Keratinocyte (primary cell): ENCODE measurements around the gene CACNA1E.

Experiments used
- EZH2 ChIP-seq: IDR thresholded peaks from one replicate; pipeline ENCODE4 v1.6.1; 2012; ENCODE audit warnings: inconsistent platforms, mild to moderate bottlenecking, low read length, moderate library complexity
- TF ChIP-seq, protein P1 (sequence below), 3 experiments: IDR thresholded peaks in 1 of 3; conservative IDR thresholded peaks in 1 of 3; optimal IDR thresholded peaks in 1 of 3; 2 replicates in 2 of 3; 3 replicates in 1 of 3; pipeline versions ENCODE3 to v1.5.1; 2011; ENCODE audit warnings: low read length in 3 of 3, mild to moderate bottlenecking in 3 of 3, moderate library complexity in 2 of 3, control low read depth in 1 of 3, inconsistent platforms in 1 of 3; ENCODE audit not compliant: insufficient read depth in 2 of 3; ENCODE audit errors: extremely low read depth in 1 of 3

DNA sequence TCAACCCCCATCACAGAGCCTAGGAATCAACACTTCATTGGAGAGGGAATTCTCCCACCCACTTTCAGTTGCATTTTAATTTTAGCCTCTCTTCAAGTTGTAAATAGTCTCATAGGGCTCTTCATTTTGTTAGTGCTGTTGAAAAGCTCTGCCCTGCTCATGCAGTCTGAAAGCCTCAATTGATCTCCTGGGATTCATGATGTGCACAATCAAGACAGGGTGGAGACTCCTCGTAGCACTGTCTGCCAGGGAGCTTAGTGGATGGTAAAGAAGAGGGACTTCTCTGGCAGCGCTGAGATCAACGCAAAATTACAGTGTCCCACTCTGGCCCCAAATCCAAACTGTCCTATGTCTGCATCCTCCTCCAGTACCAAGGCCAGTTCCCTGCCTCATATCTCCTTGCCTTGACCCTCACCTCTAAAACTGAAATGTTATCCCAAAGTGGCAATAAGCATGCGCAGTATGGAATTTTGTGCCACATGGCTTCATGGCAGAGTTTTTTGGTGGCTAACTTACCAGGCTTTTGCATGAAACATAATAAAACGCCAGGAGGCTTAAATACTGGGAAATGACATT, 282.2 kb downstream of the CACNA1E start:
- TF ChIP-seq, protein P1, sequence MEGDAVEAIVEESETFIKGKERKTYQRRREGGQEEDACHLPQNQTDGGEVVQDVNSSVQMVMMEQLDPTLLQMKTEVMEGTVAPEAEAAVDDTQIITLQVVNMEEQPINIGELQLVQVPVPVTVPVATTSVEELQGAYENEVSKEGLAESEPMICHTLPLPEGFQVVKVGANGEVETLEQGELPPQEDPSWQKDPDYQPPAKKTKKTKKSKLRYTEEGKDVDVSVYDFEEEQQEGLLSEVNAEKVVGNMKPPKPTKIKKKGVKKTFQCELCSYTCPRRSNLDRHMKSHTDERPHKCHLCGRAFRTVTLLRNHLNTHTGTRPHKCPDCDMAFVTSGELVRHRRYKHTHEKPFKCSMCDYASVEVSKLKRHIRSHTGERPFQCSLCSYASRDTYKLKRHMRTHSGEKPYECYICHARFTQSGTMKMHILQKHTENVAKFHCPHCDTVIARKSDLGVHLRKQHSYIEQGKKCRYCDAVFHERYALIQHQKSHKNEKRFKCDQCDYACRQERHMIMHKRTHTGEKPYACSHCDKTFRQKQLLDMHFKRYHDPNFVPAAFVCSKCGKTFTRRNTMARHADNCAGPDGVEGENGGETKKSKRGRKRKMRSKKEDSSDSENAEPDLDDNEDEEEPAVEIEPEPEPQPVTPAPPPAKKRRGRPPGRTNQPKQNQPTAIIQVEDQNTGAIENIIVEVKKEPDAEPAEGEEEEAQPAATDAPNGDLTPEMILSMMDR (optimal IDR thresholded peaks at IDR 0.05 in 1 of 3, IDR thresholded peaks at IDR 0.05 in 1 of 3, conservative IDR thresholded peaks at IDR 0.05 in 1 of 3; ENCODE audit: extremely low read depth in 1 of 3, insufficient read depth in 2 of 3, low read length in 3 of 3): no peak
- no peak for TF ChIP-seq EZH2
